BLaER1 (cell line): Measurements from ENCODE around the gene SLCO4A1.
A peak's percentile ranks its signal among the peaks of the same experiment; 100 is the strongest.

Experiments
- H3K27ac ChIP-seq: shearing (Covaris generic); formaldehyde crosslinking; 2 replicates; pipeline ENCODE4 v1.8.1; 2022
- H3K27me3 ChIP-seq: shearing (Covaris generic); formaldehyde crosslinking; 2 replicates; pipeline ENCODE4 v1.8.1; 2022
- H3K36me3 ChIP-seq: shearing (Covaris generic); formaldehyde crosslinking; 2 replicates; pipeline ENCODE4 v1.8.1; 2022
- H3K4me1 ChIP-seq: shearing (Covaris generic); formaldehyde crosslinking; 2 replicates; pipeline ENCODE4 v1.8.1; 2022
- H3K4me2 ChIP-seq: shearing (Covaris generic); formaldehyde crosslinking; 2 replicates; pipeline ENCODE4 v1.8.1; 2022
- H3K4me3 ChIP-seq: shearing (Covaris generic); formaldehyde crosslinking; 2 replicates; pipeline ENCODE4 v1.8.1; 2022
- H3K9ac ChIP-seq: shearing (Covaris generic); formaldehyde crosslinking; 2 replicates; pipeline ENCODE4 v1.8.1; 2022
- H3K9me3 ChIP-seq: shearing (Covaris generic); formaldehyde crosslinking; 2 replicates; pipeline ENCODE4 v1.8.1; 2022
- H4K20me1 ChIP-seq: shearing (Covaris generic); formaldehyde crosslinking; 2 replicates; pipeline ENCODE4 v1.8.1; 2022
- Cebpa-rat ChIP-seq: shearing (Covaris generic); IDR thresholded peaks from 2 replicates; pipeline ENCODE4 v1.8.1; 2022

SLCO4A1 gene

DNA sequence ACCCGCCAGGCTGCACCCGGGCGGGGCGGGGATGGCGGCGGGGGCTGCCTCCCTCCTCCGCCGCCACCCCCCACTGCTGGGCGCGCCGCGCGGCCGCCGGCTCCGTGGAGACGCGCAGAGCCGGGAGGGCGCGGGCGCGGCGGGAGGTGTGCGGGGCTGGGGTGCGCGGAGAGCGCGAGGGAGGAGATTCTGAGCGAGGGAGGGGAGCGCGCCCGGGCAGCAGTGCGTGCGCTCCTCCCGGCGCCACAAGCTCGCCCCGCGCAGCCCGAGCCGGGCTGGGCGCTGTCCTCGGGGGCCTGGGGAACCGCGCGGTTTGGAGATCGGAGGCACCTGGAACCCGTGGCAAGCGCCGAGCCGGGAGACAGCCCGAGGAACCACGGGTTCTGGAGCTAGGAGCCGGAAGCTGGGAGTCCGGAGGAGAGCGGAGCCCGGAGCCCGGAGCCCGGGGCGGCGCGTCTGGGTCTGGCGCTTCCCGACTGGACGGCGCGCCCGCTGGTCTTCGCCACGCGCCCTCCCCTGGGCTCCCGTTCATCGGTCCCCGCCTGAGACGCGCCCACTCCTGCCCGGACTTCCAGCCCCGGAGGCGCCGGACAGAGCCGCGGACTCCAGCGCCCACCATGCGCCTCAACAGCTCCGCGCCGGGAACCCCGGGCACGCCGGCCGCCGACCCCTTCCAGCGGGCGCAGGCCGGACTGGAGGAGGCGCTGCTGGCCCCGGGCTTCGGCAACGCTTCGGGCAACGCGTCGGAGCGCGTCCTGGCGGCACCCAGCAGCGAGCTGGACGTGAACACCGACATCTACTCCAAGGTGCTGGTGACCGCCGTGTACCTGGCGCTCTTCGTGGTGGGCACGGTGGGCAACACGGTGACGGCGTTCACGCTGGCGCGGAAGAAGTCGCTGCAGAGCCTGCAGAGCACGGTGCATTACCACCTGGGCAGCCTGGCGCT lies 66.6 kb downstream of the SLCO4A1 start, which contains the start of gene NTSR1:
NTSR1 (plus strand) TSS at position 246 of the 946 bp plus-strand sequence; CDS start at position 618, 372 bp downstream.
- Histone ChIP-seq H3K36me3 (no peaks in the 10 kb centered on the region), H3K4me2 (peak within 1 kb of the TSS; percentile 94), H3K4me3 (peak within 1 kb of the TSS; percentile 66), H3K27me3 (peaks cover 50% of the 10 kb centered on the region), H3K27ac (no peak within 1 kb of the TSS), H3K9me3 (no peaks in the 10 kb centered on the region), H3K4me1 (peaks cover 64% of the 10 kb centered on the region), H4K20me1 (peaks cover 14% of the 10 kb centered on the region; the same call in 1 of the 2 replicates), H3K9ac (no peak within 1 kb of the TSS)
- TF ChIP-seq Cebpa-rat = no peak

DNA sequence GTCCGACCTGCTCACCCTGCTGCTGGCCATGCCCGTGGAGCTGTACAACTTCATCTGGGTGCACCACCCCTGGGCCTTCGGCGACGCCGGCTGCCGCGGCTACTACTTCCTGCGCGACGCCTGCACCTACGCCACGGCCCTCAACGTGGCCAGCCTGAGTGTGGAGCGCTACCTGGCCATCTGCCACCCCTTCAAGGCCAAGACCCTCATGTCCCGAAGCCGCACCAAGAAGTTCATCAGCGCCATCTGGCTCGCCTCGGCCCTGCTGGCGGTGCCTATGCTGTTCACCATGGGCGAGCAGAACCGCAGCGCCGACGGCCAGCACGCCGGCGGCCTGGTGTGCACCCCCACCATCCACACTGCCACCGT lies 67.2 kb downstream of the SLCO4A1 start:
- Histone ChIP-seq H3K36me3 (no peaks in the 10 kb centered on the region), H3K9ac (no peak overlapping the region), H3K4me2 (no peak overlapping the region), H3K27me3 (peaks cover 50% of the 10 kb centered on the region), H3K27ac (no peak overlapping the region), H3K4me1 (peaks cover 63% of the 10 kb centered on the region), H3K9me3 (no peaks in the 10 kb centered on the region), H3K4me3 (no peak overlapping the region), H4K20me1 (peaks cover 14% of the 10 kb centered on the region; the same call in 1 of the 2 replicates)
- no peak for TF ChIP-seq Cebpa-rat

DNA sequence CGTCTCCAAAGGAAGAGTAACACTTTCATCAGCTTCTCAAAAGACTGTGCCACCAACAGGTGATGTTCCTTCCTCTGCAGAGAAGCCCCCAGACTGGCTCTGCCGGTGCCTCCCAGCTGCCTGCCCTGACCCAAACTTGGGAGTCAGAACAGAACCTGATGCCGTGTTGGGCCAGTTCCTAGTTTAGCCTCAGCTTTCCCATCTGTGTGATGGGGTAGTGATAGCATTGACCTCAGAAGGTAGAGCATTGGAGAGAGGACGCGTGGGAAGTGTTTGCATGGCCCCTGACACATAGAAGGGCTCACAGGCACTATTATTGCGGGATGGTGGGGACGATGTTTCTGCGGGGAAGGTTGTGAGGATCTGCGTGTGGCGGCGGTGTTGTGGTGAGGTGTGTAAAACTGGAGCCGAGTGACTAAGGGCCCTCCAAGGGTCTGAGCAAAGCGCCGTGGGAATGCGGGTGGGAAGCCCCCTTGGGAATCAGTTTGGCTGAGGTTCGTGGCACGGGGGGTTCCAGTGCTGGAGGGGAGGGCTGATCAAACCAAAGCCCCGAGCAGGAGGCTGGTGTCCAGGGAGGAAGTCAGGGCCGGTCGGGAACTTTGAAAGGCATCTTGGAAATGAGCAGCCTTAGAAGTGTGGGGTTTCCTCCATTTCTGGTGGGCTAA lies 68.0 kb downstream of the SLCO4A1 start:
- no peaks in the 10 kb centered on the region for H3K9me3 ChIP-seq
- H3K9ac ChIP-seq = no peak overlapping the region
- peaks cover 50% of the 10 kb centered on the region for H3K27me3 ChIP-seq
- peaks cover 14% of the 10 kb centered on the region; the same call in 1 of the 2 replicates for H4K20me1 ChIP-seq
- no peak overlapping the region for H3K27ac ChIP-seq
- H3K4me2 ChIP-seq = no peak overlapping the region; the same call in 1 of the 2 replicates
- peaks cover 63% of the 10 kb centered on the region for H3K4me1 ChIP-seq
- TF ChIP-seq Cebpa-rat = no peak
- no peaks in the 10 kb centered on the region for H3K36me3 ChIP-seq
- H3K4me3 ChIP-seq = no peak overlapping the region

DNA sequence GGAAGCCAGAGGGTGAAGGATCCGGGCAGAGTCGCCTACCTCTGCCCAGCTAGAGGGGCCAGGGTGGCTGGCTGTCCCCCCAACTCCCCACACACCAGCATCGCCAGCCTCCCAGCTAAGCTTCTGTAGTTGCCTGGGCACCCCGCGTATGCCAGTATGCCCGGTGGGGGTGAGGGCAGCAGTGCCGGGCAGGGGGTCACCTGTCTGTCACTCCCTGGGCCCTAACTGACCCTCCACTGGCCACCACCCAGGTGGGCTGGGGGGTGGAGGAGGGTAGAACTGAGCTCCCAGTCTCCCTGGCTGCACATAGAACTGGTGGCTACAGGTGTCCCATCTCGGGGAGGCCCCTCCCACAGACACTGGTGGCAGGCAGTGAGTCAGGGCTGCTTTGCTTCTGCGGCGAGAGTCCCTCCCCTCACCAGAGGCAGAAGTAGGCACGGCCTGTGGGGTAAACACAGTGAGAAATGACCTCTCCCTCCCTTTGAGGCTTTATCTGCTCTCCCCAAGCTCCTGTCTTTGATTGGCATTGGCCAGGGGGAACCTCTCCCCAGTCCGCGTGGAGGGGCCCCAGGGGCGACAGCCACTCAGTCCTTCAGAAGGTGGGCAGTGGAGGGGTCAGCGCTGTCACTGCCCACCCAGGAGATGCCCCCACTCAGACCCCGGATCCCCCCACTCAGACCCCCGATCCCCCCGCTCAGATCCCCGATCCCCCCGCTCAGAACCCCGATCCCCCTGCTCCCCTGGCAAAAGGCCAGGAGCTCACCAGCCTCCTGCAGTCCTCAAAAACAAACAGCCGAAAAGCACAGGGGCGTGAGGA lies 68.8 kb downstream of the SLCO4A1 start:
- H3K4me3 ChIP-seq = no peak overlapping the region
- H3K27ac ChIP-seq = no peak overlapping the region
- H4K20me1 ChIP-seq = peaks cover 14% of the 10 kb centered on the region; the same call in 1 of the 2 replicates
- H3K27me3 ChIP-seq = peaks cover 49% of the 10 kb centered on the region
- no peak overlapping the region for H3K9ac ChIP-seq
- no peak overlapping the region; the same call in 1 of the 2 replicates for H3K4me2 ChIP-seq
- H3K9me3 ChIP-seq = no peaks in the 10 kb centered on the region
- H3K36me3 ChIP-seq = no peaks in the 10 kb centered on the region
- H3K4me1 ChIP-seq = peaks cover 63% of the 10 kb centered on the region
- TF ChIP-seq Cebpa-rat = no peak

DNA sequence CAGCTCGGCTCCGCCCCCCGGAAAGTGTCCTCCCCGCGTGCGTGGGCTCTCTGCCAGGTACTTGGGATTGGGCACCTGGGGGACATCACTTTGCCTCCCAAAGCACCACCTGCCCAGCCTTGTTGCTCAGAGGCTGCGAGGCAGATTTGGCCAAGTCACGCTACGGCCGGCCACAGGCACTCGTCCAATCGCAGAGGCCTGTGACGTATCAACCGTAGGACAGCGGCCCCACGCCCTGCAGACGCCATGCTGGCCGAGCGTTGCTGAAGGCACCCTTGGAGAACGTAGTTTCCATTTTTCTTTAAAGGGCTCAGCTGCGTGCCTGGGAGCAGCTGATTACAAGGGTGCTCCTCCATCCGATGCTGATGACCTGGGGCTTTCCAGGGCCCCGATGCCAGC lies 69.4 kb downstream of the SLCO4A1 start:
- H3K4me3 ChIP-seq = no peak overlapping the region
- no peaks in the 10 kb centered on the region for H3K36me3 ChIP-seq
- no peak for TF ChIP-seq Cebpa-rat
- peaks cover 42% of the 10 kb centered on the region for H3K27me3 ChIP-seq
- H3K27ac ChIP-seq = no peak overlapping the region
- peaks cover 14% of the 10 kb centered on the region; the same call in 1 of the 2 replicates for H4K20me1 ChIP-seq
- no peak overlapping the region for H3K4me2 ChIP-seq
- no peak overlapping the region for H3K9ac ChIP-seq
- no peaks in the 10 kb centered on the region for H3K9me3 ChIP-seq
- peaks cover 63% of the 10 kb centered on the region for H3K4me1 ChIP-seq

DNA sequence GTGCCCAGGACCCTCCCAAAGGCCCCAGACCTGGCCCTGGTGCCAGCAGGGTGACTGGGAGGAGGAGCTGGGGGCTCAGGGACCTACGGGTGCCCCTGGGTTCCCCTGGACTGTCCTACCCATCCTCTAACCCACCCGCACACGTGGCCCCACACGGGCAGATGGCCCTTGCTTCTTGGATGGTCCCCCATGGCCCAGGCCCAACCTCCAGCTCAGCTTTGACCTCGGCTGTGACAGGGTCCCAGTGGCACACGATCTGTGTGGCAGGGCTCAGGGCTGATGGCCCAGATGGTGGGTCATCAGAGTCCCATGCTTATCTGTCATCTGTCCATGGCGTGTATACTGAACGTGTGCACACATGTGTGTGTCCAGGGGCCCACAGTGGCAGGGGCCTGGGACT lies 70.3 kb downstream of the SLCO4A1 start:
- Histone ChIP-seq H3K27ac (no peak overlapping the region), H3K9ac (no peak overlapping the region), H4K20me1 (peaks cover 13% of the 10 kb centered on the region; the same call in 1 of the 2 replicates), H3K4me2 (no peak overlapping the region), H3K9me3 (no peaks in the 10 kb centered on the region), H3K36me3 (no peaks in the 10 kb centered on the region), H3K4me3 (no peak overlapping the region), H3K4me1 (peaks cover 63% of the 10 kb centered on the region), H3K27me3 (peaks cover 35% of the 10 kb centered on the region)
- TF ChIP-seq Cebpa-rat = no peak

DNA sequence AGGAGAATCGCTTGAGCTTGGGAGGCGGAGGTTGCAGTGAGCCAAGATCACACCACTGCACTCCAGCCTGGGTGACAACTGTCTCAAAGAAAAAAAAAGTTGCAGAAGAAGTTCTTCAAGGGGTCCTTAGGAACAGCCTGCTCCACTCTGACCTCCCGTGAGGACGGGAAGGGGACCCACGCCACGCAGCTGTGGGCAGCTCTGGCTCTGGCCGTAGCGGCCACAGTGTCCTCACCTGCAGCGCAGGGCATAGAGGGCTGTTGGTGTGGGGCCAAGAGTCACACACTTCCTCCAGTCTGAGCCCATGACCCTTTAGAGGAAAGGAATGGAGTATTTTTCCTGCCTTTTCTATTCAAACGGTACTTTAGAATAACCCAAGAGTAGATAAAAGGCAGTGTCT lies 71.7 kb downstream of the SLCO4A1 start:
- TF ChIP-seq Cebpa-rat = no peak
- Histone ChIP-seq H3K36me3 (no peaks in the 10 kb centered on the region), H3K4me3 (no peak overlapping the region), H3K27me3 (peaks cover 21% of the 10 kb centered on the region), H3K9me3 (no peaks in the 10 kb centered on the region), H4K20me1 (peaks cover 2% of the 10 kb centered on the region; the same call in 1 of the 2 replicates), H3K4me2 (no peak overlapping the region; the same call in 1 of the 2 replicates), H3K27ac (no peak overlapping the region), H3K4me1 (peaks cover 49% of the 10 kb centered on the region), H3K9ac (no peak overlapping the region)

DNA sequence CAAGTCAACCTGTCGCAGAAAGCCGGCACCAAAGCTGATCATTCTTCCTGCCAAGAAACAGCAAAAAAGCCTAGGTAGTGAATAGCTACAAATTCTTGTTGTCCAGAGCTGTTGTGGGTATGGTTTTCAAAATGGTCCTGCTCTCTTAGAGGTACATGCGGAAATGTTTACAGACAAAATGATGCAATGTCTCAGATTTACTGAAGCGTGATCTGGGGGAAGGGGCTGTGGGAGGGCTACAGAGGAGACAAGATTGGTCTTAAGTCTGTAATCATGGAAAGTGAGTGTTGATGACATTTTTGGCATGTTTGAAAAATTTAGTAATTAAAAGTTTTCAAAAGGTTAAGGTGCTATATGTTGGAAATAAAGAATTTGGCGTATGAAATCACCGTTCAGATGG lies 72.5 kb downstream of the SLCO4A1 start:
- Histone ChIP-seq H3K4me3 (no peak overlapping the region), H3K4me2 (peak overlapping the region; percentile 80), H3K36me3 (no peaks in the 10 kb centered on the region), H3K27ac (no peak overlapping the region; the same call in 1 of the 2 replicates), H3K9me3 (peaks cover 7% of the 10 kb centered on the region), H3K9ac (no peak overlapping the region), H3K27me3 (peaks cover 13% of the 10 kb centered on the region), H3K4me1 (peaks cover 46% of the 10 kb centered on the region), H4K20me1 (no peaks in the 10 kb centered on the region)
- no peak; the same call in 1 of the 2 replicates for TF ChIP-seq Cebpa-rat

DNA sequence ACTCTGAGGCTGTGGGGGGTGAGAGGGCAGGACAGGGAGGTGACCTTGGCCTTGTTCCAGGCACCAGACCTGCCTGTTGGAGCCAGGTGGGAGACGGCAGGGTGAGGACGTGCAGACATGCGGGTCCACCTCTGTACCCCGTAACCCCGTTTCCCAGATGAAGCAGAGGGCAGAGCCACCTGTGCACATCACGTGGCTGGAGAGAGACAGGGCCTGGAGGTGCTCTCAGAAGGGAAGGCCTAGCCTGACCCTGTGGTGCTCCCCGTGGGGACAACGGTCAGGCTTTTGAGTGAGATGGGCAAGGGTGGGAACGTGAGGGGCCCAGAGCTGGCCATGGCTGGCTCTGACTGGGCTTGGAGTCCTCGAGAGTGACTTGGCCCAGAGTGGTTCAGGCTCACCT lies 72.9 kb downstream of the SLCO4A1 start:
- Histone ChIP-seq H3K4me1 (peaks cover 46% of the 10 kb centered on the region), H3K9ac (no peak overlapping the region), H3K9me3 (peaks cover 11% of the 10 kb centered on the region), H3K4me2 (peak overlapping the region; percentile 80), H4K20me1 (no peaks in the 10 kb centered on the region), H3K27me3 (peaks cover 9% of the 10 kb centered on the region), H3K4me3 (no peak overlapping the region), H3K27ac (no peak overlapping the region; the same call in 1 of the 2 replicates), H3K36me3 (no peaks in the 10 kb centered on the region)
- no peak for TF ChIP-seq Cebpa-rat
